Transverse colon (tissue), 4 donors: ENCODE measurements around the gene SMIM22. TPM values are rescaled to one million over a fixed set of nuclear protein-coding genes. Genes with fewer than 3 reads are reported as not detected.

Source experiments
- DNase-seq: peaks from one replicate; pipeline ENCODE4 v3.0.0-alpha.2; 2019
- H3K27ac ChIP-seq, 4 donors: fragments of 200-600 bp; sonication (generic); 2 replicates each; pipeline ENCODE4 v1.5.1; 2016 to 2018; ENCODE audit warnings: inconsistent platforms in 4 of 4
- H3K27me3 ChIP-seq: fragments of 200-600 bp; sonication (generic); 2 replicates; pipeline ENCODE4 v1.5.1; 2017; ENCODE audit warnings: inconsistent platforms
- H3K36me3 ChIP-seq, 4 donors: fragments of 200-600 bp; sonication (generic); 2 replicates each; pipeline ENCODE4 v1.5.1; 2017 to 2019; ENCODE audit warnings: inconsistent platforms in 4 of 4
- H3K4me1 ChIP-seq, 4 donors: fragments of 200-600 bp; sonication (generic); 2 replicates each; pipeline ENCODE4 v1.5.1; 2017 to 2020; ENCODE audit warnings: inconsistent platforms in 4 of 4
- H3K4me3 ChIP-seq, 4 donors: fragments of 200-600 bp; sonication (generic); 1 replicate in 1 of 4; 2 replicates in 3 of 4; pipeline versions ENCODE4 v1.5.1 to v1.6.1; 2017 to 2019; ENCODE audit warnings: inconsistent platforms in 4 of 4
- H3K9me3 ChIP-seq, 2 donors: fragments of 200-600 bp; sonication (generic); 2 replicates each; pipeline ENCODE4 v1.5.1; 2017 to 2019; ENCODE audit warnings: inconsistent platforms in 2 of 2
- EP300 ChIP-seq: sonication (generic); formaldehyde crosslinking; IDR thresholded peaks from one replicate; pipeline ENCODE4 v1.6.1; 2017; ENCODE audit warnings: antibody characterized with exemption, low read depth
- POLR2A ChIP-seq: fragments of 450-650 bp; IDR thresholded peaks from one replicate; pipeline ENCODE4 v1.6.1; 2016; ENCODE audit warnings: antibody characterized with exemption, mild to moderate bottlenecking, moderate library complexity
- POLR2AphosphoS5 ChIP-seq, 3 donors: sonication (generic); formaldehyde crosslinking; IDR thresholded peaks; one replicate each; pipeline ENCODE4 v1.6.1; 2016; ENCODE audit warnings: antibody characterized with exemption in 3 of 3
- WGBS, 2 donors: methylation state at CpG; one replicate each; pipeline ENCODE4 v1.1.5; 2018; ENCODE audit warnings: low coverage in 1 of 2; 5-methylcytosine and 5-hydroxymethylcytosine counted together
- in situ Hi-C, 4 donors: fragments of 200-750 bp; cut with MboI; loops; one replicate each; pipeline versions ENCODE4 v1.15.0 to v1.15.1; 2017; ENCODE audit warnings: low sequenced_read_pairs in 3 of 4, low pct_ligation_motif_present in 1 of 4, low pct_unique_long_range_greater_than_20kb in 1 of 4
- intact Hi-C: fragments of 100-400 bp; cut with DNase I; formaldehyde crosslinking; loops from one replicate; pipeline ENCODE4 v1.15.1; 2023; ENCODE audit warnings: low total_unique reads
- total RNA-seq, 4 donors: library from RNA; depleted of rRNA; stranded (reverse); fragments of >200 nt; gene quantifications; one replicate each; pipeline ENCODE4 v1.1.0, GENCODE V29; 2016
- TF ChIP-seq, protein P1 (sequence below), 5 experiments: fragments of 200-600 bp in 3 of 5; fragments of 450-650 bp in 2 of 5; sonication (generic) in 3 of 5; IDR thresholded peaks; 1 replicate in 2 of 5; 2 replicates in 3 of 5; pipeline ENCODE4 v1.5.1; 2016 to 2017; ENCODE audit warnings: antibody characterized with exemption in 5 of 5, inconsistent platforms in 3 of 5, mild to moderate bottlenecking in 2 of 5, moderate library complexity in 1 of 5

Gene SMIM22
- total RNA-seq, 4 donors from 2014 or later, result 88.0 to 450 (median 252) TPM

DNA sequence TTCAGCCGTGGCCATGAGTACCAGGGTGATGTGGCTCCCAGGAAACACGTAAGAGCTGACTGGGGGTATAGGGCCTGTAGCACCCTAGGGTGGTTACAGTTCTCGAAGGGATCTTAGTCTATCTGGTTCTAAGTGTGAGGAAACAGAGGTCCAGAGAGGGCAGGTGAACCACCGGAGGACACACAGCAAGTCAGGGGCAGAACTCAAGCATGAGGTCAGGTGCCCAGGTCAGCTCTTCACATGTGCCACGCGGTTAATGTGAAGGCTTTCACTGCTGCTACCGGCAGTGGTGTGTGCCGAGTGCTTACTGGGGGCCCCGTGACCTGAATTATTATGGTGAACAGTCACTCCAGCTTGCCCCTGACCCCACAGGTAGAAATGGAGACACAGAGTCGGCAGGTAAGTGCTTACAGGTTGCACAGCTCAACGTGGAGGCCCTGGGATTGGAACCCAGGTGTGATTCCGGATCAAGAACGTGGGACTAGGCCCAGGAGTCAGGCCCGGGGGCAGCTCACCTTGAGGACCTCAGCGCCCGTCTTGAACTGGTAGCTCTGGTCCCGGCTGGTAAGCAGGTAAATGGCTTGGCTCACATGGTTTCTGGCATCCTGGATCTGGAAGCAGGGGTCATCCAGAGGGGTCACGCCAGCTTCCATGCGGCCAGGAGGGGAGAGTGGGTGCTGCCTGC is 4.1 kb downstream of the SMIM22 start:
- no peak overlapping the region for H3K27ac ChIP-seq
- H3K27me3 ChIP-seq, result no peaks in the 10 kb centered on the region
- WGBS, 2 donors, result 84% methylated on average over 18 of the region's 19 CpGs; no CpG with 5 or more reads in 1 of the 2 donors
- in situ Hi-C loops, result no loop called here
- intact Hi-C loops, result no loop called here
- H3K9me3 ChIP-seq, result no peaks in the 10 kb centered on the region
- H3K36me3 ChIP-seq, result peaks cover 0 to under 1% (median 0%) of the 10 kb centered on the region in 4 donors
- TF ChIP-seq EP300, result no peak
- TF ChIP-seq POLR2AphosphoS5 (IDR thresholded peaks at IDR 0.05), result no peak
- TF ChIP-seq, protein P1, sequence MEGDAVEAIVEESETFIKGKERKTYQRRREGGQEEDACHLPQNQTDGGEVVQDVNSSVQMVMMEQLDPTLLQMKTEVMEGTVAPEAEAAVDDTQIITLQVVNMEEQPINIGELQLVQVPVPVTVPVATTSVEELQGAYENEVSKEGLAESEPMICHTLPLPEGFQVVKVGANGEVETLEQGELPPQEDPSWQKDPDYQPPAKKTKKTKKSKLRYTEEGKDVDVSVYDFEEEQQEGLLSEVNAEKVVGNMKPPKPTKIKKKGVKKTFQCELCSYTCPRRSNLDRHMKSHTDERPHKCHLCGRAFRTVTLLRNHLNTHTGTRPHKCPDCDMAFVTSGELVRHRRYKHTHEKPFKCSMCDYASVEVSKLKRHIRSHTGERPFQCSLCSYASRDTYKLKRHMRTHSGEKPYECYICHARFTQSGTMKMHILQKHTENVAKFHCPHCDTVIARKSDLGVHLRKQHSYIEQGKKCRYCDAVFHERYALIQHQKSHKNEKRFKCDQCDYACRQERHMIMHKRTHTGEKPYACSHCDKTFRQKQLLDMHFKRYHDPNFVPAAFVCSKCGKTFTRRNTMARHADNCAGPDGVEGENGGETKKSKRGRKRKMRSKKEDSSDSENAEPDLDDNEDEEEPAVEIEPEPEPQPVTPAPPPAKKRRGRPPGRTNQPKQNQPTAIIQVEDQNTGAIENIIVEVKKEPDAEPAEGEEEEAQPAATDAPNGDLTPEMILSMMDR (IDR thresholded peaks at IDR 0.05), result no peak
- TF ChIP-seq POLR2A, result no peak
- H3K4me3 ChIP-seq, result no peak overlapping the region
- peaks cover 11 to 42% (median 34%) of the 10 kb centered on the region in 4 donors for H3K4me1 ChIP-seq
- no peak for DNase-seq

DNA sequence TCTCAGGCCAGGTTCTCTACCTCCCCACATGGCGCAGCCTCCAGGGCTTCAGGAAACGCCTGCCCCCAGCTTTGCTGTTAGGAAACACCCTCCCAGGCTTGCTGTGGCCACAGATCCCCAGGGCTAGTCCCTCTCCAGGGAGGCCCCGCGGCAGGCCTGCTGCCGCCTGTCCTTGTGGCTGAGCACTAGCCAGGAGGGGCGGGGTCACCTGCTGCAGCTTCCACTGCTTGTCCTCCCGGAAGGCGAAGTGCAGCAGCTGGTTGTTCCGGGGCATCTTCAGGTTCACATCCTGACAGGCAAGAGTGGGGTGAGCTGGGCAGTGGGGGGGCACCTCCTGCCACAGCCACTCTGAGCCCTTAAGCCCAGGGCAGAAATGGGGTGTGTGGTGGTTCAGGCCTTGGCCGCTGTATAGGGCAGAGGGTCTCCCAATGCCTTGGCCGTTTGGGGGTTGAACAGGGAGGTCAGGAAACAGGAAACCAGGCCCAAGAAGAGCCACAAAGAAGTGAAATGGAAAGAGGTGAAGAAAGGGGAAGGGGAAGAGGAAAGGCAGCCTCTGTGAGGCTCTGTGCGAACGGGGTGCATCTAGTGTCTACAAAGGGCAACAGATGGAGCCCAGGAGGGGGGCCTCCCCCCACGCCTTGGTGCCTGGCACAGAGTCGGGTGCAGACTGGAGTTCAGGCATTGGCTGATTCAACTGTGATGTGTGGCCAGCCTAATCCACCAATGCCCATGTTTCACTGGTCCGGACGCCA is 5.3 kb downstream of the SMIM22 start:
- Histone ChIP-seq H3K4me1 (peaks cover 11 to 42% (median 34%) of the 10 kb centered on the region in 4 donors), H3K27ac (peak overlapping the region; percentile 88 to 97 (median 93)), H3K27me3 (no peaks in the 10 kb centered on the region), H3K4me3 (no peak overlapping the region), H3K9me3 (no peaks in the 10 kb centered on the region), H3K36me3 (peaks cover 0 to 12% (median 0%) of the 10 kb centered on the region in 4 donors)
- peak; percentile 80 for DNase-seq
- in situ Hi-C loops (no loop called here), intact Hi-C loops (loop anchor here (5.0 kb wide), 1 partner anchor 33 kb away; the partner anchor contains the start of gene ZNF500)
- 56 to 63% methylated on average over 2 to 15 of the region's 17 CpGs for WGBS, 2 donors
- TF ChIP-seq POLR2A, result peak; percentile 44
- TF ChIP-seq POLR2AphosphoS5 (IDR thresholded peaks at IDR 0.05), result peak in 1 of 3 donors; percentile 26
- no peak for TF ChIP-seq EP300

DNA sequence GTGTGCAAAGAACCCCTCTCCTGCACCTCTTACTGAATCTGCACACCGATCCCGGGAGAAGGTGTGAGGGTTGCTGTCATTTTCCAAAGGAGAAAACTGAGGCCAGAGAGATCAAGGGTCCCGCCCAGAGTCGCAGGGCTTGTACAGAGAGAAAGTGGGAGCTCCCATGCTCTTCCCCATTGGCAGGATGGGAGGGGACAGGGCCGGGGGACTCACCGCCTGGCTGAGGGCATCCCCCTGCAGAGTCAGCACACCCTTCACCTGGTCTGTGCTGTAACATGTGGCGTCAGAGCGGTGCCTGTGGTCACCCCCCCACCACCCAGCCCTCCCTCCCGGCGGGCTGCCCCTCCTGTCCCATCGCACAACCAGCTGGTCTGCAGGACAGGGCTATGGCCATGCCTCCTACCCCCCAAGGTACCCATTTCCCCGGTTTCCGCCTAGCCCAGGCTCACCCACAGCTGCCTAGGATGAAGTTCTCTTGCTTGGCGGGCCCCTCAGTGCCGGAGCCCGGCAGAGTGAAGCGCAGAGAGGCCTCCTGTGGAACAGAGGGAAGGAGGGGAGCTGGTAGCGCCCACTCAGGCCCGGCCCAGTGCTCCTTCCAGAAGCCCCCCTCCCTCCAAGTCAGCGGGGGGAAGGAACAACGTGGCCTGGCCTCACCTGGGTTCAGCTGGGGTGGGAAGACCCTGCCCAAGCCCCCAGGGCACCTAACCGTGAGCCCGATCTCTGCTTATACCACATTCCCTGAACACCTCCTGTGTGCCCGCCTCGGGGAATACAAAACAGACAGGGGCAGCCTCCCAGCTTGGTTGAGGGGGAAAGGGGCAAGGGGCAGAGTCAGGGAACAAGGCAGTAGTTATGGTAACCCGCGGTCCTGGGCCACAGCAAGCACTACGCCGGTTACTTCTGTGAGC is 6.1 kb downstream of the SMIM22 start:
- peaks cover 11 to 42% (median 34%) of the 10 kb centered on the region in 4 donors for H3K4me1 ChIP-seq
- H3K27ac ChIP-seq, result peak overlapping the region; percentile 88 to 97 (median 93)
- peak; percentile 22 for DNase-seq
- H3K9me3 ChIP-seq, result no peaks in the 10 kb centered on the region
- peaks cover 0 to 20% (median 0%) of the 10 kb centered on the region in 4 donors for H3K36me3 ChIP-seq
- in situ Hi-C loops, result no loop called here
- TF ChIP-seq EP300 (no peak), POLR2A (no peak), POLR2AphosphoS5 (IDR thresholded peaks at IDR 0.05) (no peak)
- TF ChIP-seq, protein P1 (IDR thresholded peaks at IDR 0.05), result no peak
- intact Hi-C loops, result loop anchor here (5.0 kb wide), 1 partner anchor 34 kb away; the partner anchor contains the start of gene ZNF500
- H3K4me3 ChIP-seq, result peak overlapping the region; percentile 59 to 83 (median 78)
- no peaks in the 10 kb centered on the region for H3K27me3 ChIP-seq
- 43% methylated on average over 29 of the region's 29 CpGs; no CpG with 5 or more reads in 1 of the 2 donors for WGBS, 2 donors

DNA sequence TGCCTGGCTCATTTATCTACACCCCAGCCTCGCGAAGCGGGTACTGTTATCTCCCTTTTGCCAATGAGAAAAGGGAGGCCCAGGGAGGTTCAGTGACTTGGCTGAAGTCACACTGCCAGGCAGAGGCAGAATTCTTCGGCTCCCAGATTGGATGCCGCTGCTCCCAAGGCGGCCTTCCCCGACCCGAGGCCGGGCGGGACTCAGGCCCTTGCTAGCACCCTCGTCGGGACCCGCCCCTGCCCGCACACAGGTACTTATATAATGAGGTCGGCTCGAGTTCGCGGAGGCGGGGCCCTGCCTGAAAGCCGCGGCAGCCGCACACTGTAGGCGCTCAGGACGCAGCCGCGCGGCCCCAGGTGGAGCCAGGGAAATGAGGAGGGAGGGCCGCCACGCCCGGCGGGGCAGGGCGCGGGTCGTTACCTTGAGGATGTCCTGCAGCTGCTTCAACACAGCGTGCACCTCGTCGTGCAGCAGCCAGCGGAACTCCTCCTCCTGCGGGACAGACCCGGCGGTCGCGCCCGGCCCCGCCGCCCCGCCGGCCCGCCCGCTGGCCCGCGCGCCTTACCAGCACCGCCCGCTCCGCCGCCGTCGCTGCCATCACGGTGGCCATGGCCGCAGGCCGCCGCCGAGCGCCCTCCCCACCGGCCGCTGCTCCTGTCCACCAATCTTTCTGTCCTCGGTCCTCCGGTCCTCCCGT is 6.9 kb downstream of the SMIM22 start, which contains the start of gene ROGDI:
Gene ROGDI (minus strand): TSS at position 672 of the 697 bp plus-strand sequence. CDS start 62 bp downstream, at position 610.
- Histone ChIP-seq H3K4me1 (peaks cover 11 to 36% (median 31%) of the 10 kb centered on the region in 4 donors), H3K27ac (peak within 1 kb of the TSS; percentile 88 to 97 (median 93)), H3K36me3 (peaks cover 0 to 22% (median under 1%) of the 10 kb centered on the region in 4 donors), H3K4me3 (peak within 1 kb of the TSS; percentile 59 to 83 (median 78)), H3K9me3 (no peaks in the 10 kb centered on the region), H3K27me3 (no peaks in the 10 kb centered on the region)
- in situ Hi-C loops, result no loop called here
- intact Hi-C loops, result loop anchor here (5.0 kb wide), 1 partner anchor 35 kb away; the partner anchor contains the start of gene ZNF500
- WGBS, 2 donors, result 0% methylated on average over 16 of the region's 70 CpGs; no CpG with 5 or more reads in 1 of the 2 donors
- peak; percentile 96 for DNase-seq
- TF ChIP-seq EP300, result no peak
- TF ChIP-seq POLR2AphosphoS5 (IDR thresholded peaks at IDR 0.05), result peak in 2 of 3 donors; percentile 45 to 77
- TF ChIP-seq, protein P1 (IDR thresholded peaks at IDR 0.05), result no peak
- TF ChIP-seq POLR2A, result peak; percentile 66
